DND-41 (cell line): ENCODE results near the gene GRAPL.
"Not testable (repeated sequence)": the region's sequence is repeated elsewhere in the genome, so short reads cannot be mapped to it uniquely, and the experiment has no call there.

ENCODE experiments used
- EZH2 ChIP-seq: IDR thresholded peaks from 3 replicates; pipeline ENCODE4 v1.6.1; 2012; ENCODE audit warnings: borderline replicate concordance, low read depth, mild to moderate bottlenecking, moderate library complexity, low read length, inconsistent platforms; ENCODE audit not compliant: severe bottlenecking
- TF ChIP-seq, protein P1 (sequence below): IDR thresholded peaks from 2 replicates; pipeline ENCODE4 v1.5.1; 2012; ENCODE audit warnings: borderline replicate concordance, low read length, moderate library complexity, mild to moderate bottlenecking; ENCODE audit not compliant: poor library complexity, severe bottlenecking; ENCODE audit errors: extremely low read depth

DNA sequence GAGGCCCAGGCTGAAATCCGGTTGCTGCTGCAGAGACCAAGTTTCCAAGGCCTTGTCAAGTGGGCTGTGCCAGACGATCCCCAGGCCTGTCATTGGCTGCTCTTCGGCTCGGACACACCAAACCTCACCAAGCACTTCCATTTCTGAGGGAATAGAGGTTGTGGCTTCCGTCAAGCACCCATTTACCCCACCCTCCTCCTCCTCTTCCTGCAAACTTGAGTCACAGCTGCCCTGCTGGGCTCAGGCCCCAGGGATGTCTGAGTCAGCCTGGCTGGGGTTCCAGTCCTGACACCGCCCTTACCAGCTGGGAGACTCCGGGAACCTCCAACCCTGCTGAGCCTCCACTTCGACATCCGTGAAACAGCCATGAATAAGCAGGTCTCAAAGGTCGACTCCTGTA is 31.1 kb downstream of the GRAPL start:
- TF ChIP-seq, protein P1, sequence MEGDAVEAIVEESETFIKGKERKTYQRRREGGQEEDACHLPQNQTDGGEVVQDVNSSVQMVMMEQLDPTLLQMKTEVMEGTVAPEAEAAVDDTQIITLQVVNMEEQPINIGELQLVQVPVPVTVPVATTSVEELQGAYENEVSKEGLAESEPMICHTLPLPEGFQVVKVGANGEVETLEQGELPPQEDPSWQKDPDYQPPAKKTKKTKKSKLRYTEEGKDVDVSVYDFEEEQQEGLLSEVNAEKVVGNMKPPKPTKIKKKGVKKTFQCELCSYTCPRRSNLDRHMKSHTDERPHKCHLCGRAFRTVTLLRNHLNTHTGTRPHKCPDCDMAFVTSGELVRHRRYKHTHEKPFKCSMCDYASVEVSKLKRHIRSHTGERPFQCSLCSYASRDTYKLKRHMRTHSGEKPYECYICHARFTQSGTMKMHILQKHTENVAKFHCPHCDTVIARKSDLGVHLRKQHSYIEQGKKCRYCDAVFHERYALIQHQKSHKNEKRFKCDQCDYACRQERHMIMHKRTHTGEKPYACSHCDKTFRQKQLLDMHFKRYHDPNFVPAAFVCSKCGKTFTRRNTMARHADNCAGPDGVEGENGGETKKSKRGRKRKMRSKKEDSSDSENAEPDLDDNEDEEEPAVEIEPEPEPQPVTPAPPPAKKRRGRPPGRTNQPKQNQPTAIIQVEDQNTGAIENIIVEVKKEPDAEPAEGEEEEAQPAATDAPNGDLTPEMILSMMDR = not testable (repeated sequence)
- TF ChIP-seq EZH2 = not testable (repeated sequence)
